Cardiac fibroblast (primary cell): Measurements from ENCODE around the gene CFAP126.

ENCODE experiments used
- DNase-seq, 2 donors: peaks; one replicate each; pipeline versions ENCODE4 v3.0.0 to v3.0.0-alpha.2; 2010; ENCODE audit warnings: low read depth in 2 of 2
- H3K4me3 ChIP-seq, 2 donors: replicated peaks in 1 of 2; 1 replicate in 1 of 2; 2 replicates in 1 of 2; pipeline ENCODE4 v1.5.1; 2011; ENCODE audit warnings: low read depth in 2 of 2, low read length in 2 of 2, mild to moderate bottlenecking in 2 of 2, moderate library complexity in 1 of 2
- TF ChIP-seq, protein P1 (sequence below): IDR thresholded peaks from one replicate; pipeline ENCODE4 v1.5.1; 2011; ENCODE audit warnings: low read depth, mild to moderate bottlenecking, low read length, inconsistent platforms

The CFAP126 gene

DNA sequence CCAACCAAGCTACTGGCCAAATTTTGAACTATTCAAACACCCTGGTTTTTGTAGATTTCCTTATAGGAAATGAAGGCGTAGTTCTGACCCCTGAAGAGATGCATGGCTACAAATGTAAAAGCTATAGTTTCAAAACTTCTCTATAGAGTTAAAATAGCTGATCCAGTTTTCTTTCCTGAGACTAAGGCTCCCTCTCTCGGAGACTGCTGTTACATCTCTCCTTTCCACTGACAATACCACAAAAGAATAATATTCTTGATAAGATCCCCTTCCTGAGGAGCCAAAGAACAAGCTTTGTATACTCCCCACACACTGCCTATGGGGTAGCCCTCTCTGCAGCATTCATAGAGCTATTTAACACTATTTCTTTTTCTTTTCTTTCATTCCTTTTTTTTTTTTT lies 6.7 kb upstream of the CFAP126 start:
- no peak overlapping the region for H3K4me3 ChIP-seq
- peak; percentile 41 to 47 for DNase-seq
- TF ChIP-seq, protein P1, sequence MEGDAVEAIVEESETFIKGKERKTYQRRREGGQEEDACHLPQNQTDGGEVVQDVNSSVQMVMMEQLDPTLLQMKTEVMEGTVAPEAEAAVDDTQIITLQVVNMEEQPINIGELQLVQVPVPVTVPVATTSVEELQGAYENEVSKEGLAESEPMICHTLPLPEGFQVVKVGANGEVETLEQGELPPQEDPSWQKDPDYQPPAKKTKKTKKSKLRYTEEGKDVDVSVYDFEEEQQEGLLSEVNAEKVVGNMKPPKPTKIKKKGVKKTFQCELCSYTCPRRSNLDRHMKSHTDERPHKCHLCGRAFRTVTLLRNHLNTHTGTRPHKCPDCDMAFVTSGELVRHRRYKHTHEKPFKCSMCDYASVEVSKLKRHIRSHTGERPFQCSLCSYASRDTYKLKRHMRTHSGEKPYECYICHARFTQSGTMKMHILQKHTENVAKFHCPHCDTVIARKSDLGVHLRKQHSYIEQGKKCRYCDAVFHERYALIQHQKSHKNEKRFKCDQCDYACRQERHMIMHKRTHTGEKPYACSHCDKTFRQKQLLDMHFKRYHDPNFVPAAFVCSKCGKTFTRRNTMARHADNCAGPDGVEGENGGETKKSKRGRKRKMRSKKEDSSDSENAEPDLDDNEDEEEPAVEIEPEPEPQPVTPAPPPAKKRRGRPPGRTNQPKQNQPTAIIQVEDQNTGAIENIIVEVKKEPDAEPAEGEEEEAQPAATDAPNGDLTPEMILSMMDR = peak; percentile 22

DNA sequence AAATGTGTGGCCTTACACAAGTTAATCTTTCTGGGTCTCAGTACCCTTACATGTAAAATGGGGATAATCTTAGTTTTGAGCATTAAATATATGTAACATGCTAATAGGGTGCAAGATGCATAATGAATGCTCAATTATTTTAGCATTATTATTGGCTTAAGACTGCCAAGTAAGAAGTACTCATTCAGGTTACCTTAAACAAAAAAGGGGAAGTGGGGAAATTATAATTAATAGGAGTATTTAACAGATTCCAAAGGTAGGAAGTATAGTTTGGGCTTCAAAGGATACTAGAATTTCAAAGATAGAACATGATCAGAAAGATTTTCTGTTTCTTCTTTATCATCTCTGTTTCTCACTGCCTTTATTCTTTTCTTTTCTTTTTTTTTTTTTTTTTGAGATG lies 5.8 kb upstream of the CFAP126 start:
- no peak for DNase-seq
- H3K4me3 ChIP-seq = no peak overlapping the region
- TF ChIP-seq, protein P1 = no peak

DNA sequence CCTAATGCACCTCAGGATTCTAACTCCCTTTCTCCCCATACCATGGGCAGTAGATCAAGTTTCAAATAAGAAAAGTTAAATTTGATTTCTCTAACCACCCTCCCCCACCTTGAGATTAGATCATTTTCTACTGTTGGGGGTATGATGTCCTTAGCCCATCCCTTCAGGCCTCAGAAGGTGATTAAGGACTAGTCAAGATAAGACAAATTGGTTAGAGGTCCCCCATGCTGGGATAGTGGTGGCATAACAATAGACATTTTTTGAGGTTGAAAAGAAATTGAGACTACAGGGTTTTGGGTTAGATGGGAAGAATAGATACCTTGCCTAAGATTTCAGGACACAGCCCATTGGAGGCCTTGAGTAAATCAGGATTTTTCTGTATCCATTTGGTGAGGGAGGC lies 2.5 kb downstream of the CFAP126 start:
- no peak for DNase-seq
- no peak overlapping the region for H3K4me3 ChIP-seq
- TF ChIP-seq, protein P1 = no peak

DNA sequence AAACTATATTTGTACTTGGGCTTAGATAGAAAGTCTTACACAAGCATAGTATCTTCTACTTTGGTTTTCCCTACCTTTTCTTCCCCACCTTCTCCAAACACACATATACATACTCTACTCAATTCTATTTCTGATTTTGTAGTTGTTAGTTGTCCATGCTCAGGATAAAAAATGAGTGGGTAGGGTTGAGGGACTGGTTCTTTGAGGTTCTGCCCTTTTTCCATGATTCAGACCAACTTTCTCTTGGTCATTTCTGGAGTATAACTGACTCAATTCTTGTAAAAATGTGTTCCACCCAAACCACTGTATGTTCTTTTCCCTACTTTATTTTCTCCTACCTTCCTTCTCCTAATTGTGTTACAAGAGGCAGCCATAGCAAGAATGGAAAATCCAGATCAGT lies 3.3 kb downstream of the CFAP126 start:
- no peak for DNase-seq
- H3K4me3 ChIP-seq = no peak overlapping the region
- TF ChIP-seq, protein P1 = no peak

DNA sequence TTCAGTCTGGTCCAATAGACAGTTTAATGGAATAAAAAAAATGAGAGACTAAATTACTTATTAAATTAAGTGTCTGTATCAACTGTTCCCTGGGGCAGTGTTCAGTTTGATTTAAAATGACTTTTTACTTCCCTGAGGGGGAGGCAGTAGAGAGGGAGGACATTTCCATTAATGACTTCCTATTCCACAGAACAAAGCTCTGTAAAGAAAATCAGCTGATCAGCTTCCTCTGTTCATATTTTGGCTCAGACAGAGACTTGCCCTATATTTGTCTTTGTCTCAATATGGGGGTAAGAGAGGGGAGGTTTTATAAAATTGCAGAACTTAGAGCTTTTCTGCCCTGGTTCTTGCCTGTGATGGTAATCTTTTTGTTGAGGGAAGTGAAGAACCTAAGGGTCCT lies 8.4 kb downstream of the CFAP126 start:
- H3K4me3 ChIP-seq = no peak overlapping the region
- DNase-seq = no peak
- TF ChIP-seq, protein P1 = no peak

DNA sequence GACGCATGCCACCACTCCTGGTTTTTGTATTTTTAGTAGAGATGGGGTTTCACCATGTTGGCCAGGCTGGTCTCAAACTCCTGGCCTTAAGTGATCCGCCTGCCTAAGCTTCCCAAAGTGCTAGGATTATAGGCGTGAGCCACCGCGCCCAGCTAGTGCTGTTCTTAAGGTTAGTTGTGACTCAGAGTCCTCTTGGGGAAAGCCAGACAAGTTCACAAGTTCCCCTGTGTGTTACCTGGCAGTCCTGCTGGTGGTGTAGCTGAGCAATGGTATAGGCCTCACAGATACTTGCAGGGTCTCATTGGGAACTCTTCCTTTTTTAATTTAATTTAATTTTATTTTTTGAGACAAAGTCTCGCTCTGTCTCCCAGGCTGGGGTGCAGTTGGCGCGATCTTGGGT lies 10.6 kb downstream of the CFAP126 start:
- H3K4me3 ChIP-seq = no peak overlapping the region
- DNase-seq = no peak
- TF ChIP-seq, protein P1 = no peak

DNA sequence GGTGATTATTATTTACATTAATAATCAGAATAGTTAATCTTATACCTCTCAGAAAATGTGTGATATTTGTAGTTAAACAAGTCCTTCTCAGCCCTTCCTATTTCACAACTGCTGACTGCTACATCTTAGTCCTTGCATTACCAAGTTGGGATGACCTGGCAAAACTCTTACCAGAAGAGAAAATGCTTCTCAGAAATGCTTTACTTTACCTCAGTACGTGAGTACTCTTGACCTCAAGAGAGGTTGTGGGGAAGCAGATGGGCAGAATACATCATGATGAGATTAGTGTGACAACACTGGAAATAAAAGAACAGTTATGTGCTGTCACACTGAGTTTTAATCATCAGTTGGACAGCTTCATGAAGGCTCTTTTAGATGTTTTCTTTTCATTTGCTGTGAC lies 16.2 kb downstream of the CFAP126 start:
- peak; percentile 12 to 29 for DNase-seq
- H3K4me3 ChIP-seq = no peak overlapping the region
- TF ChIP-seq, protein P1 = no peak
